Esophagus squamous epithelium (tissue), 5 donors: ENCODE results near the gene BLTP3A. TPM values are rescaled to one million over a fixed set of nuclear protein-coding genes. Genes with fewer than 3 reads are reported as not detected.
A peak's percentile ranks its signal among the peaks of the same experiment; 100 is the strongest.
"Not testable (repeated sequence)": the region's sequence is repeated elsewhere in the genome, so short reads cannot be mapped to it uniquely, and the experiment has no call there.

ENCODE experiments used
- DNase-seq: peaks from one replicate; lab custom pipeline; 2025; lab: John Stamatoyannopoulos, UW
- H3K27ac ChIP-seq, 4 donors: fragments of 200-600 bp; sonication (generic); one replicate each; pipeline ENCODE4 v1.5.1; 2016 to 2019; ENCODE audit warnings: mild to moderate bottlenecking in 1 of 4
- H3K27me3 ChIP-seq, 4 donors: fragments of 200-600 bp; sonication (generic); 1 replicate in 3 of 4; 2 replicates in 1 of 4; pipeline versions ENCODE4 v1.5.1 to v1.6.0; 2017 to 2021; ENCODE audit warnings: antibody characterized with exemption in 1 of 4
- H3K36me3 ChIP-seq, 3 donors: fragments of 200-600 bp; sonication (generic); one replicate each; pipeline ENCODE4 v1.5.1; 2016 to 2019
- H3K4me1 ChIP-seq, 3 donors: fragments of 200-600 bp; sonication (generic); one replicate each; pipeline ENCODE4 v1.5.1; 2017 to 2019
- H3K4me3 ChIP-seq, 4 donors: fragments of 200-600 bp; sonication (generic); 1 replicate in 3 of 4; 2 replicates in 1 of 4; pipeline ENCODE4 v1.5.1; 2016 to 2019; ENCODE audit warnings: mild to moderate bottlenecking in 2 of 4, moderate library complexity in 1 of 4
- H3K9me3 ChIP-seq, 3 donors: fragments of 200-600 bp; sonication (generic); one replicate each; pipeline ENCODE4 v1.5.1; 2016 to 2019
- POLR2A ChIP-seq, 4 donors: fragments of 450-650 bp; IDR thresholded peaks; one replicate each; pipeline ENCODE4 v1.6.1; 2017; ENCODE audit warnings: antibody characterized with exemption in 4 of 4, mild to moderate bottlenecking in 4 of 4, moderate library complexity in 3 of 4
- WGBS, 2 donors: methylation state at CpG; one replicate each; pipeline ENCODE4 v1.1.5; 2018; 5-methylcytosine and 5-hydroxymethylcytosine counted together
- intact Hi-C: fragments of 100-400 bp; cut with DNase I; formaldehyde crosslinking; loops from one replicate; pipeline ENCODE4 v1.15.0; 2022
- total RNA-seq, 4 donors: library from RNA; depleted of rRNA; stranded (reverse); fragments of >200 nt; gene quantifications; one replicate each; pipeline ENCODE4 v1.1.0, GENCODE V29; 2016
- TF ChIP-seq, protein P1 (sequence below), 6 experiments: fragments of 450-650 bp in 4 of 6; fragments of 200-600 bp in 2 of 6; sonication (generic) in 2 of 6; IDR thresholded peaks; one replicate each; pipeline ENCODE4 v1.5.1; 2016 to 2019; ENCODE audit warnings: antibody characterized with exemption in 6 of 6, mild to moderate bottlenecking in 4 of 6, moderate library complexity in 4 of 6
- donor health status: DM: yes; HTN: yes; CAD: no.

Gene BLTP3A
- total RNA-seq, 4 donors from 2014 or later, result 7.0 to 8.2 (median 7.5) TPM

DNA sequence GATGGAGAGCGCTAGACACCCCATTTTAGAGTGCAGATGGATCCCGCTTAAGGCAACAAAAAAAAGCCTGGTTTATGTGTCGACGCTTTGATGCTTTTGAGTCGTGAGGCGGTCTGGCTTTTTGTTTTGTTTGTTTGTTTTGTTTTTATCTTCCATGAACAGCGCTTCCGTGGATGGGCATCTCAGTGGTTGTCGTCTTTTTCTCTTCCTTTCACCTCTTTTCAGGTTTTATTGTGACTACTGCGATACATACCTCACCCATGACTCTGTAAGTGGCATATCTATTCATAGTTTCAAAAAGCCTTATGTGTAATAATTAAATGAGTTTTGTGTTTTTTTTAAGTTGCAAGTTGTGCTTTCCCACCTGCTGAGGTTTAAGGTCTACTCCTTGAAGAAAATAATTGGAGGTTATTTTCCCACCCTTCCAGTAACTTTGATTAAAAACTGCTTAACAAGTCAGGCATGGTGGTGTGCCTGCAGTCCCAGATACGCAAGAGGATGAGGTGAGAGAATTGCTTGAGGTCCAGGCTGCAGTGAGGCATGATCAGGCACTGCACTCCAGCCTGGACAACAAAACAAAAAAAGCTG is 34.1 kb upstream of the BLTP3A start:
- H3K36me3 ChIP-seq, result peaks cover 0 to 39% (median 10%) of the 10 kb centered on the region in 3 donors
- intact Hi-C loops, result no loop called here
- H3K27ac ChIP-seq, result peak overlapping the region; percentile 90 to 96 (median 94)
- no peaks in the 10 kb centered on the region for H3K27me3 ChIP-seq
- DNase-seq, result no peak
- peaks cover 6 to 18% (median 8%) of the 10 kb centered on the region in 3 donors for H3K4me1 ChIP-seq
- H3K9me3 ChIP-seq, result no peaks in the 10 kb centered on the region
- peak overlapping the region; percentile 58 to 80 (median 71) for H3K4me3 ChIP-seq
- TF ChIP-seq, protein P1, sequence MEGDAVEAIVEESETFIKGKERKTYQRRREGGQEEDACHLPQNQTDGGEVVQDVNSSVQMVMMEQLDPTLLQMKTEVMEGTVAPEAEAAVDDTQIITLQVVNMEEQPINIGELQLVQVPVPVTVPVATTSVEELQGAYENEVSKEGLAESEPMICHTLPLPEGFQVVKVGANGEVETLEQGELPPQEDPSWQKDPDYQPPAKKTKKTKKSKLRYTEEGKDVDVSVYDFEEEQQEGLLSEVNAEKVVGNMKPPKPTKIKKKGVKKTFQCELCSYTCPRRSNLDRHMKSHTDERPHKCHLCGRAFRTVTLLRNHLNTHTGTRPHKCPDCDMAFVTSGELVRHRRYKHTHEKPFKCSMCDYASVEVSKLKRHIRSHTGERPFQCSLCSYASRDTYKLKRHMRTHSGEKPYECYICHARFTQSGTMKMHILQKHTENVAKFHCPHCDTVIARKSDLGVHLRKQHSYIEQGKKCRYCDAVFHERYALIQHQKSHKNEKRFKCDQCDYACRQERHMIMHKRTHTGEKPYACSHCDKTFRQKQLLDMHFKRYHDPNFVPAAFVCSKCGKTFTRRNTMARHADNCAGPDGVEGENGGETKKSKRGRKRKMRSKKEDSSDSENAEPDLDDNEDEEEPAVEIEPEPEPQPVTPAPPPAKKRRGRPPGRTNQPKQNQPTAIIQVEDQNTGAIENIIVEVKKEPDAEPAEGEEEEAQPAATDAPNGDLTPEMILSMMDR (IDR thresholded peaks at IDR 0.05), result no peak
- no peak for TF ChIP-seq POLR2A (IDR thresholded peaks at IDR 0.05)
- WGBS, 2 donors, result 8 to 9% methylated on average over 11 of the region's 11 CpGs

DNA sequence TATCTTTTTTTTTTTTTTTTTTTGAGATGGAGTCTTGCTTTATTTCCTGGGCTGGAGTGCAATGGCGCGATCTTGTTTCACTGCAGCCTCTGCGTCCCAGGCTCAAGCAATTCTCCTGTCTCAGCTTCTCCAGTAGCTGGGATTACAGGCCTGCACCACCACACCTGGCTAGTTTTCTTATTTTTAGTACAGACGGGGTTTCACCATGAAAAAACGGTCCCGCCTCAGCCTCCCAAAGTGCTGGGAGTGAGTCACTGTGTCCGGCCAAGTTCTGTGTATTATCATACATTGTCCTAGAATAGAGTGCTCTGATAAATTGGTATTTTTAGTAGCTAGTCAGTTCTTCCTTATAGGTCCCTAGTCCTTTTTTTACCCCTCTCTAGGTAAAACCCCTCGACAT is 31.8 kb upstream of the BLTP3A start:
- TF ChIP-seq, protein P1 (IDR thresholded peaks at IDR 0.05), result no peak
- TF ChIP-seq POLR2A (IDR thresholded peaks at IDR 0.05), result no peak
- intact Hi-C loops, result no loop called here
- peaks cover 0 to 62% (median 13%) of the 10 kb centered on the region in 3 donors for H3K36me3 ChIP-seq

DNA sequence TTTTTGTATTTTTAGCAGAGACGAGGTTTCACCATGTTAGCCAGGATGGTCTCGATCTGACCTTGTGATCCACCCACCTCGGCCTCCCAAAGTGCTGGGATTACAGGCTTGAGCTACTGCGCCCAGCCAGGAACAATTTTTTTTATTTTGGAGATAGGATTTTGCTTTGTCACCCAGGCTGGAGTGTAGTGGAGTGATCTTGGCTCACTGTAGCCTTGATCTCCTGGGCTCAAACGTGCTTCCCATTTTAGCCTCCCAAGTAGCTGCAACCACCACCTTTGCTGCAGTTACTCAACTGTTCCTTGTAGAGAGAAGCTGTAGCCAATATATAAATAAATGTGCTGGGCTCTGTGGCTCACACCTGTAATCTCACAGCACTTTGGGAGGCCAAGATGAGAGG is 30.2 kb upstream of the BLTP3A start:
- H3K9me3 ChIP-seq, DNase-seq, H3K27ac ChIP-seq, H3K4me3 ChIP-seq, H3K27me3 ChIP-seq, intact Hi-C loops: not testable (repeated sequence)
- Histone ChIP-seq H3K36me3 (peaks cover 0 to 78% (median 20%) of the 10 kb centered on the region in 3 donors), H3K4me1 (peaks cover 6 to 12% (median 8%) of the 10 kb centered on the region in 3 donors)
- WGBS, 2 donors, result 50 to 84% methylated on average over 1 to 5 of the region's 5 CpGs

More for the DNA sequence above, 31.8 kb upstream of the BLTP3A start:
- Histone ChIP-seq H3K9me3 (no peaks in the 10 kb centered on the region), H3K4me3 (no peak overlapping the region), H3K4me1 (peaks cover 6 to 18% (median 8%) of the 10 kb centered on the region in 3 donors), H3K27ac (no peak overlapping the region), H3K27me3 (no peaks in the 10 kb centered on the region)
- DNase-seq, result no peak
- WGBS, 2 donors, result 76 to 92% methylated on average over 5 to 8 of the region's 8 CpGs

DNA sequence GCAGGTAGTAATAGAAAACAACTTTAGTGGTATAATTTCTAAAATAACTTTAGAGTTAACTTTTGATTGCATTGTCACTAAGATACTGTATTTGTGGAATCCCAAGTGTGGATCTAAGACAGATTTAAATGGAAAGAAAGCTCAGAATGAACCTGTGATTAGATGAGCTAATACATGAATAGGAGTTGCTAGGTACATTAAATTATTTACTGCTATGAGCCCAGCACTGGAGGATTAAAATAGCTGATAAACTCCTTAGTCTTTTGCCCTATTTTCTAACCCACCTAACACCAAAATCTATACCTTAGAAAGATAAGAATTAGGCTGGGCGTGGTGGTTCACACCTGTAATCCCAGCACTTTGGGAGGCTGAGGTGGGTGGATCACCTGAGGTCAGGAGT is 23.7 kb upstream of the BLTP3A start:
- intact Hi-C loops, result no loop called here
- DNase-seq, result no peak
- Histone ChIP-seq H3K4me3 (no peak overlapping the region), H3K27me3 (no peaks in the 10 kb centered on the region), H3K36me3 (peaks cover 6 to 100% (median 37%) of the 10 kb centered on the region in 3 donors), H3K27ac (no peak overlapping the region), H3K9me3 (no peaks in the 10 kb centered on the region), H3K4me1 (no peaks in the 10 kb centered on the region)
- 100% methylated on average over 1 of the region's 1 CpG for WGBS, 2 donors
- TF ChIP-seq POLR2A (IDR thresholded peaks at IDR 0.05), result no peak
- TF ChIP-seq, protein P1 (IDR thresholded peaks at IDR 0.05), result no peak

DNA sequence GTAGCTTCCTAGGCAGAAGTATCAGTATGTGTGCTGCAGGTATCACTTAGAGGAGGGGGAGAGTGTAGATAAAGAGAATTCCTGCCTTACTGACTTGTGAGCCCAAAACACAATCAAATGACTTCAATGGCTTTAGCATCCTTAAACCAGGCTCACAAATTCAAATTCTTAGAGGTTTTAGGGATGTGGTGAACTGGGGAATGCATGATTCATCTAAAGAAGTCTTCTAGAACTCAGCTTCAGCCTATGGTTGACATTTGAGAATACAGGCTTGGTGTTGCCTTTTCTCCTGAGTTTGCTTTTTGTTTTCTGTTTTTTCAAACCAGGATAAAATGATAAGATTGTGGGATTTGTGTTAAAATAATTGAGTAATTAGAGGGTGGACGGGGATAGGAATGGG is 20.2 kb upstream of the BLTP3A start:
- intact Hi-C loops, result no loop called here
- Histone ChIP-seq H3K4me1 (no peaks in the 10 kb centered on the region), H3K9me3 (no peaks in the 10 kb centered on the region), H3K4me3 (no peak overlapping the region), H3K27ac (no peak overlapping the region), H3K36me3 (peaks cover 6 to 100% (median 30%) of the 10 kb centered on the region in 3 donors), H3K27me3 (no peaks in the 10 kb centered on the region)
- DNase-seq, result no peak
- TF ChIP-seq, protein P1 (IDR thresholded peaks at IDR 0.05), result no peak
- no peak for TF ChIP-seq POLR2A (IDR thresholded peaks at IDR 0.05)
- 87 to 100% methylated on average over 1 of the region's 1 CpG for WGBS, 2 donors
